HepG2 (cell line): ENCODE results near the gene CD33. TPM values are rescaled to one million over a fixed set of nuclear protein-coding genes. Genes with fewer than 3 reads are reported as not detected.

ENCODE experiments used
- ATAC-seq: fragments of 200-7000 bp; cut with Tn5 transposase; 3 replicates; pipeline ENCODE4 v1.9.1; 2020; ENCODE audit warnings: mild to moderate bottlenecking, moderate library complexity
- BruUV-seq: library from RNA; stranded (reverse); fragments of 400-500 nt; replicated peaks from 2 replicates; lab custom pipeline; 2021; lab: Mats Ljungman, UMichigan
- CTCF ChIA-PET: fragments of 300-600 bp; formaldehyde crosslinking; extraction: SDS; loops from one replicate; lab custom pipeline; 2021; ENCODE audit warnings: low total read pairs, inconsistent platforms, low intra/inter-chr PET ratio; lab: Yijun Ruan, JAX
- POLR2A ChIA-PET: fragments of 350-600 bp; sonication (Branson Sonifier 250); formaldehyde crosslinking; loops from one replicate; lab custom pipeline; 2020; ENCODE audit warnings: antibody characterized with exemption, inconsistent platforms; lab: Yijun Ruan, JAX
- DNase-seq: peaks from one replicate; pipeline ENCODE4 v3.0.0-alpha.2; 2015; ENCODE audit warnings: low spot score
- FAIRE-seq: peaks from 3 replicates; lab custom pipeline; 2011; peaks lifted over from hg19 to GRCh38; lab: Jason Lieb, UNC
- H2AFZ ChIP-seq: one replicate; pipeline ENCODE4 v1.6.1; 2011; ENCODE audit warnings: low read length, inconsistent platforms
- H3K27ac ChIP-seq: fragments of 300-600 bp; 3 replicates; pipeline ENCODE4 v1.8.0; 2011; ENCODE audit warnings: mixed run types, mild to moderate bottlenecking, mixed read lengths, low read length, inconsistent platforms; ENCODE audit not compliant: insufficient read depth; ENCODE audit errors: extremely low read length
- H3K27me3 ChIP-seq, 2 experiments: fragments of 200-600 bp in 1 of 2; 2 replicates in 1 of 2; 3 replicates in 1 of 2; pipeline versions ENCODE4 v1.6.0 to v1.8.0; 2011; ENCODE audit warnings: low read length in 2 of 2, mild to moderate bottlenecking in 2 of 2, moderate library complexity in 2 of 2, inconsistent platforms in 1 of 2; ENCODE audit not compliant: insufficient read depth in 2 of 2, control insufficient read depth in 1 of 2
- H3K36me3 ChIP-seq, 2 experiments: fragments of 200-600 bp in 1 of 2; replicated peaks in 1 of 2; 2 replicates in 1 of 2; 3 replicates in 1 of 2; pipeline versions ENCODE4 v1.5.1 to v1.8.0; 2011; ENCODE audit warnings: low read length in 2 of 2, inconsistent platforms in 1 of 2; ENCODE audit not compliant: insufficient read depth in 2 of 2, control insufficient read depth in 1 of 2
- H3K4me1 ChIP-seq: 2 replicates; pipeline ENCODE4 v1.5.1; 2012; ENCODE audit warnings: low read length, inconsistent platforms; ENCODE audit not compliant: insufficient read depth
- H3K4me2 ChIP-seq: 2 replicates; pipeline ENCODE4 v1.6.0; 2011; ENCODE audit warnings: low read depth, low read length, inconsistent platforms
- H3K4me3 ChIP-seq, 3 experiments: fragments of 200-600 bp in 1 of 3; sonication (generic), shearing (Covaris generic) in 1 of 3; replicated peaks in 1 of 3; 2 replicates each; pipeline ENCODE4 v1.5.1; 2011 to 2016; ENCODE audit warnings: low read length in 3 of 3, inconsistent platforms in 2 of 3, low read depth in 2 of 3, mild to moderate bottlenecking in 2 of 3, control low read depth in 1 of 3, mixed read lengths in 1 of 3; ENCODE audit not compliant: insufficient read depth in 1 of 3
- H3K79me2 ChIP-seq: one replicate; pipeline ENCODE4 v1.6.1; 2011; ENCODE audit warnings: low read length, inconsistent platforms; ENCODE audit not compliant: insufficient read depth
- H3K9ac ChIP-seq: 2 replicates; pipeline ENCODE4 v1.6.0; 2011; ENCODE audit warnings: mild to moderate bottlenecking, low read depth, low read length, inconsistent platforms; ENCODE audit not compliant: insufficient read depth
- H3K9me3 ChIP-seq: 2 replicates; pipeline ENCODE4 v1.5.1; 2012; ENCODE audit warnings: mild to moderate bottlenecking, low read length
- H4K20me1 ChIP-seq: 2 replicates; pipeline ENCODE4 v1.6.0; 2011; ENCODE audit warnings: inconsistent platforms, mild to moderate bottlenecking, low read length, moderate library complexity; ENCODE audit not compliant: insufficient read depth
- BRCA1 ChIP-seq: sonication (generic); formaldehyde crosslinking; IDR thresholded peaks from 2 replicates; pipeline ENCODE4 v1.4.0; 2020; ENCODE audit warnings: missing genetic modification reagents
- IRF2 ChIP-seq: IDR thresholded peaks from 2 replicates; pipeline ENCODE4 v1.6.1; 2018; ENCODE audit warnings: missing genetic modification reagents, missing compliant biosample characterization
- NCOA5 ChIP-seq: sonication (generic); formaldehyde crosslinking; IDR thresholded peaks from 2 replicates; pipeline ENCODE4 v1.4.0; 2020; ENCODE audit warnings: missing genetic modification reagents
- RBAK ChIP-seq: sonication (generic); formaldehyde crosslinking; IDR thresholded peaks from 2 replicates; pipeline ENCODE4 v1.5.1; 2020; ENCODE audit warnings: mild to moderate bottlenecking, missing genetic modification reagents
- RCOR2 ChIP-seq: IDR thresholded peaks from 2 replicates; pipeline ENCODE4 v1.6.1; 2016; ENCODE audit warnings: missing biosample characterization, missing genetic modification reagents
- YY1 ChIP-seq: IDR thresholded peaks from 2 replicates; pipeline ENCODE4 v1.6.1; 2011; ENCODE audit warnings: low read length, low read depth, moderate library complexity, mild to moderate bottlenecking; ENCODE audit not compliant: insufficient read depth, insufficient replicate concordance
- ZBTB26 ChIP-seq: IDR thresholded peaks from 2 replicates; pipeline ENCODE4 v1.6.1; 2016; ENCODE audit warnings: missing compliant biosample characterization, missing genetic modification reagents, borderline replicate concordance
- ZNF382 ChIP-seq: sonication (generic); formaldehyde crosslinking; IDR thresholded peaks from 2 replicates; pipeline ENCODE4 v1.5.0; 2020; ENCODE audit warnings: missing genetic modification reagents, mild to moderate bottlenecking, borderline replicate concordance
- ZNF543 ChIP-seq: sonication (generic); formaldehyde crosslinking; IDR thresholded peaks from 2 replicates; pipeline ENCODE4 v1.4.0; 2020; ENCODE audit warnings: mild to moderate bottlenecking, missing genetic modification reagents
- WGBS: methylation state at CpG from one replicate; pipeline ENCODE4 v1.1.6; 2017; ENCODE audit warnings: low lambda C conversion rate; 5-methylcytosine and 5-hydroxymethylcytosine counted together
- in situ Hi-C: cut with HindIII; loops from 2 replicates; pipeline ENCODE4 v1.10.0; 2017; ENCODE audit warnings: low pct_unique_long_range_greater_than_20kb; ENCODE audit not compliant: extremely low pct_ligation_motif_present
- intact Hi-C: fragments of 100-400 bp; cut with micrococcal nuclease; formaldehyde crosslinking; loops from one replicate; pipeline ENCODE4 v1.10.0; 2022; ENCODE audit not compliant: unreplicated experiment
- polyA plus RNA-seq, 8 experiments: library from polyadenylated mRNA; depleted of rRNA in 3 of 8; stranded (reverse) in 7 of 8; unstranded in 1 of 8; fragments of >200 nt; fragmentation: Illumina TruSeq in 4 of 8; extraction: Trizol in 4 of 8; gene quantifications; 2 replicates each; pipeline versions ENCODE4 v1.2.1 to v1.2.3, GENCODE V29; 2011 to 2016; ENCODE audit warnings: low read depth in 4 of 8, missing spikeins in 1 of 8, mixed read lengths in 1 of 8; ENCODE audit not compliant: insufficient read depth in 1 of 8
- total RNA-seq, 5 experiments: library from RNA; depleted of rRNA; stranded (reverse); fragments of >200 nt; fragmentation: Illumina TruSeq; extraction: Trizol; gene quantifications; 2 replicates each; pipeline ENCODE4 v1.2.3, GENCODE V29; 2016; ENCODE audit warnings: low read depth in 1 of 5
- TF ChIP-seq, protein P1 (sequence below): sonication (generic); formaldehyde crosslinking; IDR thresholded peaks from 2 replicates; pipeline ENCODE4 v1.5.1; 2020; ENCODE audit warnings: missing genetic modification reagents, mild to moderate bottlenecking, borderline replicate concordance
- TF ChIP-seq, protein P2 (sequence below): IDR thresholded peaks from 2 replicates; pipeline ENCODE4 v1.6.1; 2012; ENCODE audit warnings: low read length, improper control_type of control experiment

CD33 gene
- total and polyA plus RNA-seq, 2 of the 13 experiments (the other 11 are each of a cell fraction or from before 2014, with no cell fraction given), result 0.29 TPM; not detected in 1

- WGBS, result 0% methylated on average over 2 of the region's 2 CpGs
- intact Hi-C loops (no loop called here), in situ Hi-C loops (no loop called here)
- FAIRE-seq (no peak), DNase-seq (no peak), ATAC-seq (no peak)
- no peaks in the 10 kb centered on the region for H4K20me1 ChIP-seq
- ChIA-PET POLR2A (no interaction called here), CTCF (no interaction called here)
- H3K36me3 ChIP-seq, result no peaks in the 10 kb centered on the region
- H3K9ac ChIP-seq, result no peak overlapping the region
- H3K27me3 ChIP-seq, result 0 out of 5 replicates have a peak, but pooled peaks cover 0 to 3% of the 10 kb centered on the region in 2 experiments
- no peaks in the 10 kb centered on the region for H3K9me3 ChIP-seq
- no TSS peak for BruUV-seq
- H2AFZ ChIP-seq, result no peak overlapping the region
- H3K4me2 ChIP-seq, result no peak overlapping the region
- no peaks in the 10 kb centered on the region for H3K79me2 ChIP-seq
- H3K4me3 ChIP-seq, result no peak overlapping the region
- TF ChIP-seq BRCA1 (CRISPR knock-in tag) (no peak), NCOA5 (CRISPR knock-in tag) (no peak), ZNF543 (CRISPR knock-in tag) (no peak)
- TF ChIP-seq, protein P1, sequence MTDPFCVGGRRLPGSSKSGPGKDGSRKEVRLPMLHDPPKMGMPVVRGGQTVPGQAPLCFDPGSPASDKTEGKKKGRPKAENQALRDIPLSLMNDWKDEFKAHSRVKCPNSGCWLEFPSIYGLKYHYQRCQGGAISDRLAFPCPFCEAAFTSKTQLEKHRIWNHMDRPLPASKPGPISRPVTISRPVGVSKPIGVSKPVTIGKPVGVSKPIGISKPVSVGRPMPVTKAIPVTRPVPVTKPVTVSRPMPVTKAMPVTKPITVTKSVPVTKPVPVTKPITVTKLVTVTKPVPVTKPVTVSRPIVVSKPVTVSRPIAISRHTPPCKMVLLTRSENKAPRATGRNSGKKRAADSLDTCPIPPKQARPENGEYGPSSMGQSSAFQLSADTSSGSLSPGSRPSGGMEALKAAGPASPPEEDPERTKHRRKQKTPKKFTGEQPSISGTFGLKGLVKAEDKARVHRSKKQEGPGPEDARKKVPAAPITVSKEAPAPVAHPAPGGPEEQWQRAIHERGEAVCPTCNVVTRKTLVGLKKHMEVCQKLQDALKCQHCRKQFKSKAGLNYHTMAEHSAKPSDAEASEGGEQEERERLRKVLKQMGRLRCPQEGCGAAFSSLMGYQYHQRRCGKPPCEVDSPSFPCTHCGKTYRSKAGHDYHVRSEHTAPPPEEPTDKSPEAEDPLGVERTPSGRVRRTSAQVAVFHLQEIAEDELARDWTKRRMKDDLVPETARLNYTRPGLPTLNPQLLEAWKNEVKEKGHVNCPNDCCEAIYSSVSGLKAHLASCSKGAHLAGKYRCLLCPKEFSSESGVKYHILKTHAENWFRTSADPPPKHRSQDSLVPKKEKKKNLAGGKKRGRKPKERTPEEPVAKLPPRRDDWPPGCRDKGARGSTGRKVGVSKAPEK (CRISPR knock-in tag), result no peak
- H3K27ac ChIP-seq, result no peak overlapping the region
- H3K4me1 ChIP-seq, result no peaks in the 10 kb centered on the region
These were observed 31.3 kb downstream of the CD33 start for GRCh38 chr19:51256155-51256625.

GRCh38 chr19:51257471-51257870 lies 32.6 kb downstream of the CD33 start:
- ATAC-seq, result no peak
- Histone ChIP-seq H3K36me3 (no peaks in the 10 kb centered on the region), H3K4me2 (no peak overlapping the region), H3K9me3 (no peaks in the 10 kb centered on the region), H3K79me2 (no peaks in the 10 kb centered on the region), H3K4me3 (no peak overlapping the region), H3K27me3 (0 out of 5 replicates have a peak, but pooled peaks cover 0 to 3% of the 10 kb centered on the region in 2 experiments), H4K20me1 (no peaks in the 10 kb centered on the region), H3K27ac (no peak overlapping the region), H2AFZ (no peak overlapping the region), H3K9ac (no peak overlapping the region), H3K4me1 (no peaks in the 10 kb centered on the region)
- no peak for FAIRE-seq
- no peak for DNase-seq
- in situ Hi-C loops, result no loop called here
- BruUV-seq, result no TSS peak
- CTCF ChIA-PET, result no interaction called here
- WGBS, result 0% methylated on average over 2 of the region's 2 CpGs
- intact Hi-C loops, result no loop called here
- POLR2A ChIA-PET, result no interaction called here
- TF ChIP-seq ZBTB26 (CRISPR knock-in tag), result no peak
- TF ChIP-seq RCOR2 (CRISPR knock-in tag), result no peak
- TF ChIP-seq, protein P2, sequence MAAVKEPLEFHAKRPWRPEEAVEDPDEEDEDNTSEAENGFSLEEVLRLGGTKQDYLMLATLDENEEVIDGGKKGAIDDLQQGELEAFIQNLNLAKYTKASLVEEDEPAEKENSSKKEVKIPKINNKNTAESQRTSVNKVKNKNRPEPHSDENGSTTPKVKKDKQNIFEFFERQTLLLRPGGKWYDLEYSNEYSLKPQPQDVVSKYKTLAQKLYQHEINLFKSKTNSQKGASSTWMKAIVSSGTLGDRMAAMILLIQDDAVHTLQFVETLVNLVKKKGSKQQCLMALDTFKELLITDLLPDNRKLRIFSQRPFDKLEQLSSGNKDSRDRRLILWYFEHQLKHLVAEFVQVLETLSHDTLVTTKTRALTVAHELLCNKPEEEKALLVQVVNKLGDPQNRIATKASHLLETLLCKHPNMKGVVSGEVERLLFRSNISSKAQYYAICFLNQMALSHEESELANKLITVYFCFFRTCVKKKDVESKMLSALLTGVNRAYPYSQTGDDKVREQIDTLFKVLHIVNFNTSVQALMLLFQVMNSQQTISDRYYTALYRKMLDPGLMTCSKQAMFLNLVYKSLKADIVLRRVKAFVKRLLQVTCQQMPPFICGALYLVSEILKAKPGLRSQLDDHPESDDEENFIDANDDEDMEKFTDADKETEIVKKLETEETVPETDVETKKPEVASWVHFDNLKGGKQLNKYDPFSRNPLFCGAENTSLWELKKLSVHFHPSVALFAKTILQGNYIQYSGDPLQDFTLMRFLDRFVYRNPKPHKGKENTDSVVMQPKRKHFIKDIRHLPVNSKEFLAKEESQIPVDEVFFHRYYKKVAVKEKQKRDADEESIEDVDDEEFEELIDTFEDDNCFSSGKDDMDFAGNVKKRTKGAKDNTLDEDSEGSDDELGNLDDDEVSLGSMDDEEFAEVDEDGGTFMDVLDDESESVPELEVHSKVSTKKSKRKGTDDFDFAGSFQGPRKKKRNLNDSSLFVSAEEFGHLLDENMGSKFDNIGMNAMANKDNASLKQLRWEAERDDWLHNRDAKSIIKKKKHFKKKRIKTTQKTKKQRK, result no peak
- no peak for TF ChIP-seq RBAK
- no peak for TF ChIP-seq ZNF382 (CRISPR knock-in tag)
- TF ChIP-seq IRF2 (CRISPR knock-in tag), result no peak
- no peak for TF ChIP-seq YY1
